Measurements from ENCODE around the gene CENPS. TPM values are rescaled to one million over a fixed set of nuclear protein-coding genes. Genes with fewer than 3 reads are reported as not detected.

The CENPS gene
- total and polyA plus RNA-seq, 2 of the 13 experiments (the other 11 are each of a cell fraction or from before 2014, with no cell fraction given) = 3.3 to 22.0 TPM

- TF ChIP-seq, protein P1, sequence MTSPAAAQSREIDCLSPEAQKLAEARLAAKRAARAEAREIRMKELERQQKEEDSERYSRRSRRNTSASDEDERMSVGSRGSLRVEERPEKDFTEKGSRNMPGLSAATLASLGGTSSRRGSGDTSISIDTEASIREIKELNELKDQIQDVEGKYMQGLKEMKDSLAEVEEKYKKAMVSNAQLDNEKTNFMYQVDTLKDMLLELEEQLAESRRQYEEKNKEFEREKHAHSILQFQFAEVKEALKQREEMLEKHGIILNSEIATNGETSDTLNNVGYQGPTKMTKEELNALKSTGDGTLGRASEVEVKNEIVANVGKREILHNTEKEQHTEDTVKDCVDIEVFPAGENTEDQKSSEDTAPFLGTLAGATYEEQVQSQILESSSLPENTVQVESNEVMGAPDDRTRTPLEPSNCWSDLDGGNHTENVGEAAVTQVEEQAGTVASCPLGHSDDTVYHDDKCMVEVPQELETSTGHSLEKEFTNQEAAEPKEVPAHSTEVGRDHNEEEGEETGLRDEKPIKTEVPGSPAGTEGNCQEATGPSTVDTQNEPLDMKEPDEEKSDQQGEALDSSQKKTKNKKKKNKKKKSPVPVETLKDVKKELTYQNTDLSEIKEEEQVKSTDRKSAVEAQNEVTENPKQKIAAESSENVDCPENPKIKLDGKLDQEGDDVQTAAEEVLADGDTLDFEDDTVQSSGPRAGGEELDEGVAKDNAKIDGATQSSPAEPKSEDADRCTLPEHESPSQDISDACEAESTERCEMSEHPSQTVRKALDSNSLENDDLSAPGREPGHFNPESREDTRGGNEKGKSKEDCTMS (CRISPR knock-in tag; conservative IDR thresholded peaks at IDR 0.05) = no peak
- TF ChIP-seq PAX8 (CRISPR knock-in tag; IDR thresholded peaks at IDR 0.05; ENCODE audit: borderline replicate concordance) (no peak), SIN3B (IDR thresholded peaks at IDR 0.05; ENCODE audit: low read length) (peak; percentile 82; the same call in 1 of the 2 replicates), ZNF891 (CRISPR knock-in tag; IDR thresholded peaks at IDR 0.05) (no peak), ZNF687 (CRISPR knock-in tag; IDR thresholded peaks at IDR 0.05) (peak; percentile 77), ZNF441 (CRISPR knock-in tag; IDR thresholded peaks at IDR 0.05; ENCODE audit: borderline replicate concordance) (no peak), KMT2A (CRISPR knock-in tag; IDR thresholded peaks at IDR 0.05) (peak; percentile 89), PRPF4 (IDR thresholded peaks at IDR 0.05; ENCODE audit: low read depth, low read length, poor library complexity, severe bottlenecking) (no peak), NAIF1 (CRISPR knock-in tag; IDR thresholded peaks at IDR 0.05; ENCODE audit: borderline replicate concordance) (no peak), ATF7 (IDR thresholded peaks at IDR 0.05) (no peak), ATF7 (CRISPR knock-in tag; IDR thresholded peaks at IDR 0.05) (no peak), PAF1 (CRISPR knock-in tag; IDR thresholded peaks at IDR 0.05) (no peak), ARNT2 (CRISPR knock-in tag; IDR thresholded peaks at IDR 0.05; ENCODE audit: low read depth) (no peak), SNAPC4 (CRISPR knock-in tag; IDR thresholded peaks at IDR 0.05) (no peak; the same call in 1 of the 2 replicates), NFKB2 (CRISPR knock-in tag; IDR thresholded peaks at IDR 0.05; ENCODE audit: borderline replicate concordance) (peak; percentile 74; the same call in 1 of the 2 replicates)
These were observed 44.6 kb downstream of the CENPS start, which contains the start of gene PEX14 (continued) for GRCh38 chr1:10474613-10475507.
